H1 (cell line): ENCODE data around the gene HMCN1. TPM values are rescaled to one million over a fixed set of nuclear protein-coding genes. Genes with fewer than 3 reads are reported as not detected.

Experiments used
- CHD1 ChIP-seq: IDR thresholded peaks from 2 replicates; pipeline ENCODE4 v1.6.1; 2012; ENCODE audit warnings: low read depth, low read length, improper control_type of control experiment
- CHD7 ChIP-seq: fragments of 300-600 bp; sonication (generic); IDR thresholded peaks from 2 replicates; pipeline ENCODE4 v1.7.1; 2012; ENCODE audit warnings: low read length, moderate library complexity, mild to moderate bottlenecking, inconsistent platforms; ENCODE audit not compliant: insufficient replicate concordance
- TBP ChIP-seq: IDR thresholded peaks from 2 replicates; pipeline ENCODE4 v1.6.1; 2011; ENCODE audit warnings: low read depth, low read length, improper control_type of control experiment
- polyA plus RNA-seq, 7 experiments: library from polyadenylated mRNA; depleted of rRNA in 3 of 7; stranded (reverse) in 5 of 7; unstranded in 2 of 7; fragments of >200 nt in 5 of 7; fragments of 200-250 nt in 2 of 7; gene quantifications; 1 replicate in 5 of 7; 2 replicates in 1 of 7; 4 replicates in 1 of 7; pipeline versions ENCODE4 v1.2.1 to v1.2.3, GENCODE V29; 2011 to 2013; ENCODE audit warnings: missing spikeins in 2 of 7, mixed read lengths in 2 of 7
- total RNA-seq: library from RNA; stranded (reverse); fragmentation: NEBNext Ultra II Directional; extraction: Animal tissue kit (Norgen Biotek cat#: 25700); gene quantifications from 2 replicates; pipeline ENCODE4 v1.2.1, GENCODE V29; 2021

HMCN1 gene
- total and polyA plus RNA-seq, 2 of the 8 experiments (the other 6 are each of a cell fraction or from before 2014, with no cell fraction given) = 13.8 to 14.6 TPM

GRCh38 chr1:185739967-185740366, 5.8 kb downstream of the HMCN1 start (continued):
- TF ChIP-seq CHD7 (no peak), TBP (no peak), CHD1 (no peak)
- TF ChIP-seq, all 59 proteins: peak for 0
